AG09309 (cell line): ENCODE measurements around the gene CDH20.

Source experiments
- DNase-seq: peaks from one replicate; pipeline ENCODE4 v3.0.0-alpha.2; 2010; ENCODE audit warnings: low read depth
- H3K4me3 ChIP-seq: 2 replicates; pipeline ENCODE4 v1.5.1; 2011; ENCODE audit warnings: mild to moderate bottlenecking, low read depth, low read length, moderate library complexity; ENCODE audit not compliant: control insufficient read depth
- CTCF ChIP-seq: IDR thresholded peaks from 2 replicates; pipeline ENCODE4 v1.5.1; 2011; ENCODE audit warnings: mild to moderate bottlenecking, low read depth, low read length, inconsistent platforms; ENCODE audit not compliant: insufficient read depth, control insufficient read depth; ENCODE audit errors: missing control alignments

The CDH20 gene

GRCh38 chr18:61337527-61337926 is 4.3 kb downstream of the CDH20 start:
- H3K4me3 ChIP-seq = no peak overlapping the region
- TF ChIP-seq CTCF = no peak
- DNase-seq = no peak

DNA sequence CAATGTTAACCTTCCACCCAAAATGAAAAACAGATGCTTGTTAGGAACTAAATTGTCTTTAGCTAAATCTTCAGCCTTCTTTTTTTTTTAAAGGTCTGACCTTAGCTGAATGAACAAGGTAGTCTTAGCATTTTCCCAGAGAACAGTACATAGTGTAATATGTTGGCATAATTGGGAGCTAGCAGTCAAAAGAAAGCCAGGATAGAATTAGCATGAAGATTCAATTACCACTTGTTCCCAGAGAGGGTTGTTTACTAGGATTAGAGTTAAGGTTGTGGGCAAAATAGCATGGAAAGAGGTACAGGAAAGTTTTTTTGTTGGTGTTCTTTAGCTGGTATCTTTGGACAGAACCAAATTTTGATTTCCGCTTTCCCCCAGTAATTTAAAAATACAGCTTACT is 6.9 kb downstream of the CDH20 start:
- no peak overlapping the region for H3K4me3 ChIP-seq
- TF ChIP-seq CTCF = no peak
- no peak for DNase-seq

GRCh38 chr18:61348230-61348629 is 15.0 kb downstream of the CDH20 start:
- H3K4me3 ChIP-seq = no peak overlapping the region
- TF ChIP-seq CTCF = no peak
- DNase-seq = no peak

DNA sequence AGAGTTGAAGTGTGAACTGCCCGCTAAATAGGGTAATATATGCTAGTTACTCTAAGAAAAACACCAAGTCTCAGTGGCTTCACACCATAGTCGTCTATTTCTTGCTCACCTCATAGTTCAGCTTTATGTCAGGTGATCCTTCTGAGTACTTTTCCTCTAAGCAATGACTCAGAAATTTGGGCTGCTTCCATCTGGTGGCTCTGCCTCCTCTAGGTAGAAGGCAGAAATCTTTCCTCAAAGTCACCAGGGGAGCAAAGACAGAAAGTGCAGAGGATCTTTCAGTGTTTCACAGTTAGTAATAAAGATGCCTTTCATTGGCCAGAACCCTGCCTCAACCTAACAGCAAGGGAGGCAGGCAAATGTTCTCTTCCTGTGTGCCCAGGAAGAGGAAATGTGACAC is 17.3 kb downstream of the CDH20 start:
- TF ChIP-seq CTCF = no peak
- H3K4me3 ChIP-seq = no peak overlapping the region
- no peak for DNase-seq

- DNase-seq = no peak
- no peak overlapping the region for H3K4me3 ChIP-seq
- no peak for TF ChIP-seq CTCF
Observed at GRCh38 chr18:61352059-61352458, 18.8 kb downstream of the CDH20 start.

DNA sequence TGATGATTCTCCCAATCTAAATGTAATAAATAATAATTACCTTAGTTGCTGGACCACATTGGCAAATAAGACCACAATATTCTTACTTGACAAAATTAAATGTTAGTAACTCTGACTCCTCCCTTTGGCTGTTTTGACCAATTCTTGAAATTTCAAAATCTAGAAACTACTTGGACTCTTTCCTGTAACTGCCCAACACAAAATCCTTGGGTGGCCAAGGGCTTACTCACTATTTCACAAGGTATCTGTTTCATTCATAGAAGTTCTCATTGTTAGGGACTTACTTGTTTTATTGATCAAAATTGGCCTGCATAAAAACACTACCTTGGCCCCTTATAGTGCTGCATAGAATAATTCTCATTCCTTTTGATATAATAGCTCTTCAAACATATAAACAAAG is 19.4 kb downstream of the CDH20 start:
- H3K4me3 ChIP-seq = no peak overlapping the region
- no peak for DNase-seq
- TF ChIP-seq CTCF = no peak
